Activated naive CD4-positive, alpha-beta T cell treated with Interleukin-2 at 50 U/mL for 16 hours (primary cell): ENCODE data around the gene KCNN4.
"Not testable (repeated sequence)": the region's sequence is repeated elsewhere in the genome, so short reads cannot be mapped to it uniquely, and the experiment has no call there.

Source experiments
- DNase-seq: peaks from one replicate; pipeline ENCODE4 v3.0.0-alpha.2; 2020

KCNN4 gene

DNA sequence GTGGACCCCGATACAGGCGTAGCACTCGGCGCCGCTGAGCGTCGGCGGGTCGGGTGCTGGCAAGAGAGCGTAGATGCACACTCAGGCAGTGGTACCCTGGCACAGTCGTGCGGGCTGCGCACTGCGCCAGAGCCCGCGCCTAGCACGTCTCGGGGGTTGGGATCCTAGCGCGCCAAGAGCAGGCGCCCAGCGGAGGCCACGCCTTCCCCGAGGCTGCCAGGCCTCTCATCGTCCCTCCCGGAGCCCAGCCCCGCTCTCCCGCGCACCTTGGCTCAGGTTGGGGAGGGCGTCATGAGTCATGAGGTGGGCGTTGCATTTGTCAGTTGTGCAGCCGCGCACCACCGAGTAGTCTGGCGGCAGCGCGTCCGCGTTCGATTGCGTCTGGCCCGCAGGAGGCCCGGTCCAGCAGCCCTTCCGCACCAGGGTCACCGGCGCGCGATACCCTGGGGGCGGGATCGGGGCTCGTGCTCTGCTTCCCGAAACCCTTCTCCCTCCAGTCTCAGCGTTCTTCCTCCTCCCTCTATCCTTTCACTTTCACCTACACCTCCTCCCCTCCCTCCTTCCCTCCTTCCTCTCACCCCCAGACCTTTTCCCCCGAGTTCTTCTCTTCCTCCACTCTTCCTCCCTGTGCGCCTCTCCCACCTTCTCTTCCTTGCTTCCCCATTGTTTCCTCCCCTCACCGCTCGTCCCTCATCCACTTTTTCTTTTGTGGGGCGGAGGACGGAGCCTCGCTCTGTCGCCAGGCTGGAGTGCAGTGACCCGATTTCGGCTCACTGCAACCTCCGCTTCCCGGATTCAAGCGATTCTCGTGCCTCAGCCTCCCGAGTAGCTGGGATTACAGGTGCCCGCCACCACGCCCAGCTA is 18.0 kb upstream of the KCNN4 start:
- peak; percentile 77 for DNase-seq

DNA sequence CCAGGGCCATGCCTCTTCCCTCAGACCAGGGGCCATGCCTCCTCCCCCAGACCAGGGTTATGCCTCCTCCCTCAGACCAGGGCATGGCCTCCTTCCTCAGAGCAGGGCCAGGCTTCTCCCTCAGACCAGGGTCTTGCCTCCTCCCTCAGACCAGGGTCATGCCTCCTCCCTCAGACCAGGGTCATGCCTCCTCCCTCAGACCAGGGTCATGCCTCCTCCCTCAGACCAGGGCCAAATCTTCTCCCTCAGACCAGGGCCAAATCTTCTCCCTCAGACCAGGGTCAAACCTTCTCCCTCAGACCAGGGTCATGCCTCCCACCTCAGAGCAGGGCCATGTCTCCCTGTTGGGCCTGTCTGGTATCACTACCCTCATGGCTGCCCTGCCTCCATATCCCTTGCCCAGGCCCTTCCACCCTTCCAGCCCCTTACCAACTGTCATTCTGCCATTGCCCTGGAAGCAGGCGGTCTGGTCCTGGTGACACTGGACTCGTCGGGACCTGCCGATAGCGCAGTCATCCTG is 17.3 kb upstream of the KCNN4 start:
- DNase-seq: no peak

DNA sequence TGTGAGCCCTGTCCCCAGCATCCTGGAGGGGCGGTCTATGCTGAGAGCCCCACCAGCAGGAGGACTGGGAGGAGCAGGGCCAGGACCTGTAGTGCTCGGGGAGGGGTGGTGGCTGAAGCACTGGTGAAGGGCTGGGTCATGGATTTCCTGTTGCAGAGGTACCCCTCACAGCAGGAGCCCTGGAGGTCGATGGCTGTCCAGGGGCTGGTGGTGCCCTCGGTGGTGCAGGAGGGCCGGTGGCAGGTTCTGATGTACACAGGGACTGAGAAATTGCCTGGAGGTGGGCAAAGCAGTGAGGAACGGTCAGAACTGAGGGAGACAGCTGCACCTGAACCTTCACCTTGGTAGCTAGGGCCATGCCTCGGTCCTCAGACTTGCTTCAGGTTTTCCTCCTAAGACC is 16.8 kb upstream of the KCNN4 start:
- DNase-seq: no peak

DNA sequence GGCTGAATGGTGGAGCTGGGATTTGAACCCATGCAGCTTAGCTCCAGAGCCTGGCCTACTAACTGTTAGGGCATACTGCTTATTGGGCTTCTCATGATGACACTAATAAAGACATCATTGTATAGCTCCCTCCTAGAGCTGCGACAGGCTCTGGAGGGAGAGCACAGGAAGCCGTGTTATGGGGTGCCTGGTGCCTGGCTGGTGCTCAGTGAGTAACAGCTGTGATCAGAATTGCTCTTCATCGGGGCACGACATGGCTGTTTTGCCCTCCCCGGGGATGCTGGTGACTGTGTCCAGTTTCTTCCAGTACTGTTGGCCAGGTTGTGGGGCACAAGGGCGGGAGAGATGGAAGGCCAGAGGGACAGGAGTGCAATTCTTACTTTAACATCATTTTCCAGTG is 16.3 kb upstream of the KCNN4 start:
- DNase-seq: no peak

- no peak for DNase-seq
Measured at GRCh38 chr19:43790587-43790986, 9.8 kb upstream of the KCNN4 start.

DNA sequence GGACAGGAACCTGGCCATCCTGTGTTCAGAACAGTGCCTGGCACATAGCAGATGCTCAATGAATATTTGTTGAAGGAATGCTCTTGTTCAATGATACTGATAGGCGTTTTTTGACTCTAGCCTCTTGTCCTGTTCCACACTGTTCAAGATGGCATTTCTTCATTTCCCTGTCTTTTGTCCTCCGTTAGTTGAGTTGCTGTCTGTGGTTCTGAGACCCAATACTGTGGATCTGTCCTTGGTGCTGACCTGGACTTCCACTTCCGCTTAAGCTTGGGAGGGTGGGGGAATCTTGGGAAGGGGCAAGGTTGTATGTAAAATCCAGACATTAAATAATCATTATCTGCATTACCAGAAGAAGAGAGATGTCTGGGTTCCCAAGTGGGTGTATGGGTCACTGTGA is 8.3 kb upstream of the KCNN4 start:
- no peak for DNase-seq

GRCh38 chr19:43786665-43787064 is 5.9 kb upstream of the KCNN4 start:
- no peak for DNase-seq

- DNase-seq: peak; percentile 49
Measured at GRCh38 chr19:43784981-43785808, 4.4 kb upstream of the KCNN4 start.

DNA sequence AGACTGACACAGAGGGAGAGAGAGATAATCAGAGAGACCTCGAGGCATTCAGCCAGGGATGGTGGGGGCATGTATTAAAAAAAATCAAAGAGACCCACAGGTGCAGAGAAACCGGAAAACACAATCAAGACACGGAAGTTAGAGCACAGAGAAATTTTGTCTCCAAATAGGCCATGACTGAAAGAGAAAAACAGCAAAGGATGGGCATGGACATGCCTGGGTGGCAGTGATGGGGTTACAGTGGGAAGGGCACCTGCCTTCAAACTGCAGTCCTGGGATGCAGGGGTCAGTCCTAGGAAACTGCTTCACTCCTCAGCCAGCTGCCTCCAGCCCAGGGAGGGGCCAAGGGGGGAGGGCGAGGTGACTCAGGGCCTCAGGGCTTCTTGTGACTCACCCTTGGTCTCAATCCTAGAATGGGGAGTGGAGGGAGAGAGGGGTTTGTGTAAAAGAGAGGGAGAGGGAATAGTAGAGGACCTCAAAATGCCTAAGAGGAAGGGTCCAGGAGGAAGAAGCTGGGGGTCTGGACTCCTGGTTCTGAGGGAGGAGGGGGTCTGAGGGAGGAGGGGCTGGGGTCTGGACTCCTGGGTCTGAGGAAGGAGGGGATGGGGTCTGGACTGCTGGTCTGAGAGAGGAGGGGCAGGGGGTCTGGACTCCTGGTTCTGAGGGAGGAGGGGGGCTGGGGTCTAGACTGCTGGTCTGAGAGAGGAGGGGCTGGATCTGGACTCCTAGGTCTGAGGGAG is 3.6 kb upstream of the KCNN4 start:
- DNase-seq: peak; percentile 75

DNA sequence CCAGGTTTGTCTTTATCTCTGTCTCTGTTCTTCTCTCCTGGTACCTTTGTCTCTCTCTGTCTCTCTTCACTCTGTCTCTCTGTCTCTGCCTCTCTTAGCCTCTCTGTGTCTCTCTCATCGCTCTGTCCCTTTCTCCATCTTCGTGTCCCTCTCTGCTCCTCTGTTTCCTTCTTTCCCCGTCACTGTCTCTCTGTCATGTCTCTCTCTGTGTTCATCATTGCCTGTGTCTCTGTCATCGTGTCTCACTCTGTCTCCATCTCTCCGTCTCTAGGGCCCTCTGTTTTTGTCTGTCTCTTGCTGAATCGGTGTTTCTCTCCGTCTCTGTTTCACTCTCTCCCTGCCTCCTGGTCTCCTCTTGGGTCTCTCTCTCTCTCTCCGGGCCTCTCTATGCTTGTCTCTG is 2.9 kb upstream of the KCNN4 start:
- no peak for DNase-seq

- no peak for DNase-seq
Measured at GRCh38 chr19:43782689-43783231, 2.0 kb upstream of the KCNN4 start.

DNA sequence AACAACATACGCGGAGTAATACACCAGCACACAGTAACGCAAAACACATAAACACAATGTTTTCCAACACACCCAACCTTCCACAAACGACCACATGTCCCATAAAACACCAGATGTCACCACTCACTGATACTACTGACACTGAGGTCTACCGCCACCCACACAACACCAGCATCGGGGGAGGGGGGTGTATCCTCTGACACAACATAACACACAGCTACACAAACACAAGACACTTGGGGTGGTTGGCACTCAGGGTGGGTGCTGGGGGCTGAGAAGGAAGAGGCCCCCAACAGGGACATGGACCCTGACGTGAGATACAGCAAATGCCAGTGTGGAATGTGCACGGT is 1.5 kb upstream of the KCNN4 start:
- peak; percentile 25 for DNase-seq

- peak; percentile 40 for DNase-seq
Measured at GRCh38 chr19:43781630-43782310, 997 bp upstream of the KCNN4 start.

- no peak for DNase-seq
Measured at GRCh38 chr19:43779820-43780219, 953 bp downstream of the KCNN4 start.

- DNase-seq: no peak
Measured at GRCh38 chr19:43779147-43779819, 1.5 kb downstream of the KCNN4 start.

GRCh38 chr19:43778651-43779050 is 2.1 kb downstream of the KCNN4 start:
- no peak for DNase-seq

- DNase-seq: peak; percentile 19
Measured at GRCh38 chr19:43777163-43777695, 3.5 kb downstream of the KCNN4 start.

DNA sequence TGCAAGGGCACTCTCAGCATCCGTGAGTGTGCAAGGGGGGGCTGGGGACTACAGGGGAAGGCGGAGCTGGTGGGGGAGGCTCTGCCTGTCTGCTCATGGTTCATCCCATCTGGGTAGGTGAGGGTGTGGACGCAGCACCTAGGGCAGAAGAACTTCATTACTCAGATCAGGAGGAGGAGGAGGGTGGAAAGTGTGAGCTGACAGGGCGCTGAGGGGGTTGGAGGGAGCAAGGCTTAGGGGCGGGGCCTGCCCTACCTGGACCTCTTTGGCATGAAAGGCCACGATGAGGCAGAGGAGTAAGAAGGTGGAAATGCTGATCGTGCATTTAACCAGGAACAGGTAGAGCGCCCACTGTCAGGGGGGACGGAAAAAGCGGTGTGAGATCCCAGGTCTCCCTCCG is 4.5 kb downstream of the KCNN4 start:
- peak; percentile 80 for DNase-seq

GRCh38 chr19:43775299-43775890 is 5.4 kb downstream of the KCNN4 start:
- DNase-seq: no peak

GRCh38 chr19:43774940-43775258 is 5.9 kb downstream of the KCNN4 start:
- DNase-seq: not testable (repeated sequence)
